VCaP (cell line): Measurements from ENCODE around the gene MACIR.

Experiments
- H3K27ac ChIP-seq: fragments of 450-650 bp; 2 replicates; pipeline ENCODE4 v1.5.1; 2017
- TF ChIP-seq, protein P1 (sequence below): fragments of 450-650 bp; conservative IDR thresholded peaks from 2 replicates; pipeline ENCODE4 v1.5.1; 2017; ENCODE audit warnings: mild to moderate bottlenecking, moderate library complexity

The MACIR gene

GRCh38 chr5:103232393-103232999, 26.1 kb upstream of the MACIR start:
- TF ChIP-seq, protein P1, sequence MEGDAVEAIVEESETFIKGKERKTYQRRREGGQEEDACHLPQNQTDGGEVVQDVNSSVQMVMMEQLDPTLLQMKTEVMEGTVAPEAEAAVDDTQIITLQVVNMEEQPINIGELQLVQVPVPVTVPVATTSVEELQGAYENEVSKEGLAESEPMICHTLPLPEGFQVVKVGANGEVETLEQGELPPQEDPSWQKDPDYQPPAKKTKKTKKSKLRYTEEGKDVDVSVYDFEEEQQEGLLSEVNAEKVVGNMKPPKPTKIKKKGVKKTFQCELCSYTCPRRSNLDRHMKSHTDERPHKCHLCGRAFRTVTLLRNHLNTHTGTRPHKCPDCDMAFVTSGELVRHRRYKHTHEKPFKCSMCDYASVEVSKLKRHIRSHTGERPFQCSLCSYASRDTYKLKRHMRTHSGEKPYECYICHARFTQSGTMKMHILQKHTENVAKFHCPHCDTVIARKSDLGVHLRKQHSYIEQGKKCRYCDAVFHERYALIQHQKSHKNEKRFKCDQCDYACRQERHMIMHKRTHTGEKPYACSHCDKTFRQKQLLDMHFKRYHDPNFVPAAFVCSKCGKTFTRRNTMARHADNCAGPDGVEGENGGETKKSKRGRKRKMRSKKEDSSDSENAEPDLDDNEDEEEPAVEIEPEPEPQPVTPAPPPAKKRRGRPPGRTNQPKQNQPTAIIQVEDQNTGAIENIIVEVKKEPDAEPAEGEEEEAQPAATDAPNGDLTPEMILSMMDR: peak; percentile 97
- H3K27ac ChIP-seq: no peak overlapping the region

- TF ChIP-seq, protein P1: no peak
- H3K27ac ChIP-seq: no peak overlapping the region
These were observed 24.2 kb upstream of the MACIR start for GRCh38 chr5:103234239-103234975.

DNA sequence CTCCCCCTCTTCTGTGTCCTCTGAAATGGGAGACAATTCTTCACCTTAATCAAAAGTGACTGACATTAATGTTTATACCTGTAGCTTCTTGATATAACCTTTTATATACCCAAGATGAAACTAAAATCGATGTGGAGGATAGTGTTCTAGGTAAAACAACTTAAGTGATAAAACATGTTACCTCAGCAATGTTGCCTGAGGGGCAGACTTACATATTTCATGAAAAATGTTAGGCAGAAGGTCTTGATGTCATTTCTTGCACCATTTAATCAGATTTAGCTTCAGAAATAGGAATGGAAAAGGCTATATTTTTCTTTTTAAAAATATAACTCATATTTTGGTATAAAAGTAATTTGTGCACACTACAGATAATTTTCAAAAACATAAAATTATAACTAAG, 22.7 kb upstream of the MACIR start:
- no peak overlapping the region for H3K27ac ChIP-seq
- TF ChIP-seq, protein P1: no peak

DNA sequence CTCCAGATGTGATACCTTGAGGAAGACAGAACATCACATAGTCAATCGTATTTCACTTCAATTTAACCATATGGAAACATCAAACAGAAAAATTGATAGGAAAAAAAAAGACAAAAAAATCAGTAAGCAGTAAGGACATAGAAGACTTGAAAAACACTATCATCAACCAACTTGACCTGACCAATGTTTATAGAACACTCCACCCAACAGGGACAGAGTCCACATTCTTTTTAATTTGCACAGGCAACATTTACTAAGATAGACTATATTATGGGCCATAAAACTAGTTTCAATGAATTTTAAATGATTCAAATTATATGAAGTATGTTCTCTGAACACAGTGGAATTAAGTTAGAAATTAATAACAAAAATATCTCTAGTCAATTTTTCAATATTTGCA, 20.8 kb upstream of the MACIR start:
- TF ChIP-seq, protein P1: no peak
- H3K27ac ChIP-seq: no peak overlapping the region

DNA sequence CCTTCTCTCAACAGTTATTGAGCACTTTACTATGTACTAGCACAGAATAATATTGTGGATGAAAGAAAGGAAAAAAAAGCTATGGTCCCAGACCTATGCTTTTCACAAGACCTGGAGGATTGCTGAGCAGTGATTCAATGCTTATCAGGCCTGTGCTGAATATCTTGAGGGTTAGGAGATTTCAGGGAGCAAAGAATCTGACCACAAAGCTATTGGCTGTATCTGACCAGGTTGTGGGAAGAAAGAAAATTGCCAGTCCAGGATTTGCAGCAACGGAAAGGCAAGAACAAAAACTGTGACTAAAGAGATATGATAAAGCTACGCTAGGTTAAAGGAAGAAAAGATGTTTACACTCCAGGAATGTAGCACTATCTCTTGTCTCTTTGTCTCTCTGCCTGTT, 14.9 kb upstream of the MACIR start:
- no peak overlapping the region for H3K27ac ChIP-seq
- TF ChIP-seq, protein P1: no peak

- TF ChIP-seq, protein P1: no peak
- no peak overlapping the region for H3K27ac ChIP-seq
These were observed 14.2 kb upstream of the MACIR start for GRCh38 chr5:103244398-103244797.

GRCh38 chr5:103245761-103246160, 12.8 kb upstream of the MACIR start:
- H3K27ac ChIP-seq: no peak overlapping the region
- TF ChIP-seq, protein P1: no peak
